IPS-18c (cell line): Measurements from ENCODE around the gene FAM107B.

Experiments used
- H3K4me3 ChIP-seq: 2 replicates; pipeline ENCODE4 v1.7.0; 2013; ENCODE audit warnings: low read depth, mild to moderate bottlenecking, low read length, moderate library complexity; ENCODE audit not compliant: insufficient read depth
- H3K9me3 ChIP-seq: one replicate; pipeline ENCODE4 v1.6.1; 2013; ENCODE audit warnings: mild to moderate bottlenecking, low read length, moderate library complexity; ENCODE audit not compliant: control insufficient read depth, insufficient read depth

FAM107B gene

GRCh38 chr10:14588084-14588937 is 186.4 kb downstream of the FAM107B start:
- Histone ChIP-seq H3K9me3 (no peaks in the 10 kb centered on the region), H3K4me3 (no peak overlapping the region)

DNA sequence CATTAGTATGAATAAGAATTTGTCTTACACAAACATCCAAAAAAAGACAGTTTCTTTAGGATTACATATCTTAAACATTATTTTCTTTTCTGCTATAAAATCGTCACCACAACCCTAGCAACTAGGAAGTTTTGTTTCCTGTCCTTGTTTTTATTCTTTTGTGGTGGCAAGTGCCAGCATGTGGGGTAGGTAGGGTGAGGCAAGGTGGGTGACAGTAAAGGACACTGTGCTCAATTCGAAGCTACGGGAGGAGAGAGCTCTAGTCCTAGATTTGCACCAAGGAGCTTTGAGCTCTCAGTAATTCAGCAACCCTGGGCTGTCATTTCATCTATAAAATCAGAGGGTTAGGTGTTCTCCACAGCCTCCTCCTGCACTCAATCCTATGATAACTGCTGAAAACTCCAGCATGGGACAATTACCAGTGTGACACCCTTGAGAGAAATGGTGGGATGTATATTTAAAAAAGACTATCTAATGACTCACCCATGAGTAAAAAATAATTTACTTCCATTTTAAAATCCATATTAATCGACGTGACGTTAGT is 187.1 kb downstream of the FAM107B start:
- H3K9me3 ChIP-seq: no peaks in the 10 kb centered on the region
- no peak overlapping the region for H3K4me3 ChIP-seq

GRCh38 chr10:14586901-14587300 is 187.8 kb downstream of the FAM107B start:
- Histone ChIP-seq H3K4me3 (no peak overlapping the region), H3K9me3 (no peaks in the 10 kb centered on the region)

DNA sequence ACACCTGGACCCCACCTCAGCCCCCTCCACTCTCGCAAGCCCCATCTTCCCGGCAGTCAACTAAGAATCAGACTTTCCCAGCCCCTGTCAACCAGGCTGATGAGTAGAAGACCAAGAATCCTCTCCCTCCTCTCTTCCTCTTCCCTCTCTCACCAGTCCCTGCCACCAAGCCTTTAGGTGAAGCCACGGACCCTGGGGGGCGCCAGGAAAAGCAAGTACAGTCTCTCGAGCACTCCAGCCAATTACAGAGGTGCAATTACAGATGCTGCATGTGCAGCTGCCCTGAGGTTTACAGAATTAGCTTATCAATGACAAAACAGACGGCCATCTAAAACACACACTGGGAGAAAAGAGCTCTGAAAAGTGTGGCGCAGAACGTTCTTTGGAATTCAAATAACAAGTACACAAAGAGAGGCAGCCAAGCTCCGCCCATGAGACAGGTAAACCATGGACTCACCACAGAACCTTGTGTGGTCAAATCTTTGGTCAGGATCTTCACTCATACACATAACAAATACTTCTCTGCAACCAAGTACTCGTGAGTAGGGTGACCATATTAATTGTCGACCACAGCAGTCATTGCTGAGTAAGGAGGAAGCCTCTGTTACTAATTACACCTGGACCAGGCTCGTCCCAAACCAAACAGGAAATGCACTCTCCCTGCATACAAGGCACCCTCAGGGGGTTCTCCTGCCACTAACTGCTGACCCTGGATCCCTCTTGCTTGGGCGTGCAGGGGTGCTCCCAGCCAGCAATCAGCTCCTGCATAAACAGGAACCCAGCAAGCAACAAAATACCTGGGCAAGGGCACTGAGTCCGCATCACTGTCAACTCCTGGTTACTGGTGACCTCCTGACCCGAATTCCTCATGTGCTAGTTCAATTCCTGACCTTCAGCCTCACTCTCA is 189.2 kb downstream of the FAM107B start:
- peak overlapping the region; percentile 10; the same call in 1 of the 2 replicates for H3K4me3 ChIP-seq
- H3K9me3 ChIP-seq: no peaks in the 10 kb centered on the region

- Histone ChIP-seq H3K9me3 (no peaks in the 10 kb centered on the region), H3K4me3 (no peak overlapping the region)
Measured at GRCh38 chr10:14584661-14585060, 190.0 kb downstream of the FAM107B start.

GRCh38 chr10:14583967-14584366 is 190.7 kb downstream of the FAM107B start:
- H3K9me3 ChIP-seq: no peaks in the 10 kb centered on the region
- no peak overlapping the region for H3K4me3 ChIP-seq

GRCh38 chr10:14583252-14583651 is 191.4 kb downstream of the FAM107B start:
- no peak overlapping the region for H3K4me3 ChIP-seq
- H3K9me3 ChIP-seq: no peaks in the 10 kb centered on the region

DNA sequence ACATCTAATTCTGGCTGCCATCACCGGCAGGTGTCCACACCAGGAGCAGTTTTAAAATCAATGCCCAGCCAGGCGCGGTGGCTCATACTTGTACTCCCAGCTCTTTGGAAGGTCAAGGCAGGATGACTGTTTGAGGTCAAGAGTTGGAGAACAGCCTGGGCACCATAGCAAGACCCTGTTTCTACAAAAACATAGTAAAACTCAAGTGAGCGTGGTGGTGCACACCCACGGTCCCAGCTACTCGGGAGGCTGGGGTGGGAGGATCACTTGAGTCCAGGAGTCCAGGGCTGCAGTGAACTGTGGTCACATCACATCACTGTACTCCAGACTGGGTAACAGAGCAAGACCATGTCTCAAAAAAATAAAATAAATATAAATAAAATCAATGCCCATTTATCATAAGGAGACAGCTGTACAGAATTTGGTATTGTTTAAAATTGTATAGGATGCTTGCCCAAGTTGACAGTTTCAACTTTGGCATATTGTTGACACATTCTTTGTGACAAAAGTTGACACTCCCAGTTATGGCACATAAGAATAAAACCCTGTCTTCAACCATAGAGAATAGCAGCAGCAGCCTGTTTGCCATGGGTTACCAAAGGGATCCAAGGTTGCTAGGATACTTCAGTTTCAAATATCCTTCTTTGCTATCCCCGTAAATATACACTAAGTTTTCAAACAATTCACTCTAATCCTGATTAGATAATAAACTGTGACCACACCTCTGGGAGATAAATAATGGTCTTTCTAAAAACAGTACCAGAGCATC is 193.0 kb downstream of the FAM107B start:
- Histone ChIP-seq H3K9me3 (no peaks in the 10 kb centered on the region), H3K4me3 (no peak overlapping the region)

- Histone ChIP-seq H3K9me3 (no peaks in the 10 kb centered on the region), H3K4me3 (no peak overlapping the region)
Measured at GRCh38 chr10:14580671-14581332, 193.9 kb downstream of the FAM107B start.

- Histone ChIP-seq H3K4me3 (no peak overlapping the region), H3K9me3 (no peaks in the 10 kb centered on the region)
Measured at GRCh38 chr10:14579405-14579804, 195.3 kb downstream of the FAM107B start.

DNA sequence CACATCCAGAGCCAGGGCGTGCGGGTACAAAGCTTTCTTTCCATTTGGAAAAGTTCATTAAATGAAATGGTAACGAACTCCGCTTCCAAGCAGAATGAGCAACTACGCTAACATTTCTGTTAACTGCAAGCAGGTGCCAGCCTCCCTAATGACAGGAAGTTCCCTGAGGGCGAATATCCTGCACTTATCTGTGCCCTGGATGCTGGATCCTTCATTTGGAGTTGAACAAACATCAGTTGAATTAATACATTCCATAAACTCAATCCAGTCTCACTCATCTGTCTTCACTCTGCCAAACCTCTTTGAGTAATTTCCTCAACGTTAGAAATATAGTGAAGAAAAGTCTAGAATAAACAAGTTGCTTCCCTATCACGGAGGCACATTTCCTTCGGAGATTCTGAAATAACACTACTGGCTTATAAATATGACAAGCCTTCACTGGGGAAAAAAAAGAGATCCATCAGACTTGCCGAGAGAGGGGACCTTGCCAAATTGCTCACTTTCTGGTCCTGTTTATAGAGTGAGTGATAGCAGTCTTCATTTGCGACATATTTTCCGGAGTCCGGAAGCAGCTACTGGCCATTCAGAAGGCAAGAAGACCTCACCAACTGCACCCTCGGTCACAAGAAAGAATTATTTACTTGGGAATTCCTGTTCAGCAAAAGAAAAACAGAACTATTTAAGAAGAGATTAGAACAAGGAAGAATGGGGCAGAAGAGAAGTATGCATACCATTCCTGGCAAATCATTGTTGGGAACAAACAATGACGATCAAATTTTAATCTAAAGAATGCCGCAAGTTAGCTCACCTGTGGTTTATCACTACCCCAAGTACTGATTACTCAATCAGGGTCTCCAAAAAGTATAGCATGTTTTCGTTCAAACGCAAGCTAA is 196.4 kb downstream of the FAM107B start:
- H3K9me3 ChIP-seq: no peaks in the 10 kb centered on the region

DNA sequence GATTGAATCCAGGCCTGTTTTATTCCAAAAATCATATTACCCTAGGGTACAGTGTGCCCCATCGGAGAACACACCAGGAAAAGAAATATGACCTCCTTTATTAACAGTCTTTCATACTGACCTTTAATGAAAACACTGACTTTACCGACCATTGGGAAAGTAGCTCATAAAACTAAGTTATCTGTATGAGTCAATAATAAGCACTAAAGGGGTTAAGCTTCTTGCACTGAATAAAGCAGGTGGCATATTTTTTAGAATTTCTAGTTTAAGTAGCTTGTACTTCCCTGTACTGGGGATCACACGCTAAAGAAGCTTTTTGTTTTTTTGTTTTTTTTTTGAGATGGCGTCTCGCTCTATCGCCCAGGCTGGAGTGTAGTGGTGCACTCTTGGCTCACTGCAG is 199.8 kb downstream of the FAM107B start:
- H3K9me3 ChIP-seq: no peaks in the 10 kb centered on the region
- H3K4me3 ChIP-seq: no peak overlapping the region

More for the DNA sequence above, 196.4 kb downstream of the FAM107B start:
- no peak overlapping the region for H3K4me3 ChIP-seq

DNA sequence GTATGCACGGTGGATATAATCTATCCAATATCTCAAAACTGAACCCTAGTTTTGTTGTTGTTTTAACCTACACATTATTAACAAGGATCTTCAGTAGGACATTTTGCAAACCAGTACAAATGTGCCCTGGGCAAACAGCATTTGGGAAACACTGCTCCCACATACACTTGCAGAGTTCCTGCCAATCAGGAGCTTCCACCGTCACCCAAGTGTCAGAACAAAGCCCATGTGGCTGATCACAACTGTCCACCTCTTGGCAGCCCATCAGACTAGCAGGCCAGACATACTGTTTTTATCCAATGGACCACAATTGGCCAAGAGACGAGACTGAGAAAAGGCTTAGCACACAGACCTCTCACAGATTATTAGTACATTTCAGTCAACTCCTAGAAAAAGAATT is 200.4 kb downstream of the FAM107B start:
- no peak overlapping the region for H3K4me3 ChIP-seq
- H3K9me3 ChIP-seq: no peaks in the 10 kb centered on the region

GRCh38 chr10:14573666-14574261 is 200.9 kb downstream of the FAM107B start:
- H3K4me3 ChIP-seq: no peak overlapping the region
- no peaks in the 10 kb centered on the region for H3K9me3 ChIP-seq

GRCh38 chr10:14572811-14573210 is 201.9 kb downstream of the FAM107B start:
- Histone ChIP-seq H3K9me3 (no peaks in the 10 kb centered on the region), H3K4me3 (no peak overlapping the region)
